T1000 (cell line): ENCODE measurements around the gene PDE8A.
"Not testable (repeated sequence)": the region's sequence is repeated elsewhere in the genome, so short reads cannot be mapped to it uniquely, and the experiment has no call there.

Experiments
- DNase-seq: peaks from one replicate; lab custom pipeline; 2025; ENCODE audit warnings: mixed read lengths; lab: John Stamatoyannopoulos, UW

The PDE8A gene

GRCh38 chr15:85131915-85132314, 150.3 kb downstream of the PDE8A start:
- DNase-seq, result no peak

GRCh38 chr15:85133709-85134108, 152.1 kb downstream of the PDE8A start:
- DNase-seq, result no peak

DNA sequence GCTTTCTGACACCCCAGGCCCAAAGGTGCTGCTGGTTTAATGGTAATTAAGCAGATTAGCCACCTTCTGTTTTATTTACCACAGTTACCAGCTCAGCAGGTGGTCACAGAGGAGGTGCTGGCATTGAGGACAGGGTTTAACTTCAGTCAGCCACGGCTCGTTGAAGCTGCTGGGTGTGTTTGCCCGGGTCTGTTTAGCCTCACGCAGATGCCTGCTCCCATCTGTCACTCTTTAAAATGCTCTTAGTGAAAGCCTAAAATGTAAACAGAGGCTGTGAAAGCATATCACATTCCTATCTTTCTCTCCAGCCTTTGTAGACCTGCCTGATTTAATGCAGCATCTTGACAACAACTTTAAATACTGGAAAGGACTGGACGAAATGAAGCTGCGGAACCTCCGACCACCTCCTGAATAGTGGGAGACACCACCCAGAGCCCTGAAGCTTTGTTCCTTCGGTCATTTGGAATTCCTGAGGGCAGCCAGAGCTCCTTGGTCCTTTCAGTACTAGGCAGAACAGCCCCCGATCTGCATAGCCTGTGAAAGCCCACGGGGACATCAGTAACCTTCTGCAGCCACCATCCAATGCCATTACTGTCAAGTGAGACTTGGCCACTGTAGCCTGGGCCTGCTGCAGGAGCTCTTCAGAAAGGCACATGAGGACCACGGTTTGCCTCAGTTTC, 156.0 kb downstream of the PDE8A start:
- DNase-seq, result no peak

DNA sequence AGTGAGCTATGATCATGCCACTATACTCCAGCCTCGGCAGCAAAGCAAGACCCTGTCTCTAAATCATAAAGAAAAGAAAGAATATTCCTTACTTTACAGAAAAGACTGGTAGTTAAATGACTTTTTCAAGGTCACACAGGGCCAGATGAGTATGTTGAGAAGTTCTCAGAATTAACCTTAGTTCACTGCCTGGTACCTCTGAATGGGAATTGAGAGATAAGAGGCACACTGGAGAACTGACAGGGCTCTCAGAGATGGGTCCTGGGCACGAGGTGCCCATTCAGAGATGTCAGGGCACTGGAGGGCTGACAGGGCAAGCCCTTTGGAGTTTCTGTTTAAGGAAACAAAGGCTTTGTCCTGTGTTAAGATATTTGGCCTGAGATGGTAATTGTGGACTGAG, 157.7 kb downstream of the PDE8A start:
- DNase-seq, result no peak

DNA sequence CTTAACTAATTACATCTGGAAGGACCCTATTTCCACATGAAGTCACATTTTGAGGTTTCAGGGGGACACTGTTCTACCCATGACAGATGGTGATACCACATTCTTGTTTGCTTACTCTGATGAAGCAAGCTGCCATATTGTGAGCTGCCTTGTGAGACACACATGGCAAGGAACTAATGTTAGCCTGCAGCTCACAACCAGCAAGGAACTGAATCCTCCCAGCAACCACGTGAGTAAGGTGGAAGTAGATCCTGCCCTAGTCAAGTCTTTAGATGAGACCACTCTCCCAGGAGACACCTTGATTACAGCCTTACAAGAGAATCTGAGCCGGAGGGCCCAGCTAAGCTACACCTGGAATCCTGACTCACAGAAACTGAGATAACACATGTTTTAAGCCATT, 160.1 kb downstream of the PDE8A start:
- DNase-seq, result no peak

GRCh38 chr15:85142312-85142711, 160.7 kb downstream of the PDE8A start:
- DNase-seq, result no peak

- DNase-seq, result no peak
Observed at GRCh38 chr15:85149465-85150129, 167.9 kb downstream of the PDE8A start.

DNA sequence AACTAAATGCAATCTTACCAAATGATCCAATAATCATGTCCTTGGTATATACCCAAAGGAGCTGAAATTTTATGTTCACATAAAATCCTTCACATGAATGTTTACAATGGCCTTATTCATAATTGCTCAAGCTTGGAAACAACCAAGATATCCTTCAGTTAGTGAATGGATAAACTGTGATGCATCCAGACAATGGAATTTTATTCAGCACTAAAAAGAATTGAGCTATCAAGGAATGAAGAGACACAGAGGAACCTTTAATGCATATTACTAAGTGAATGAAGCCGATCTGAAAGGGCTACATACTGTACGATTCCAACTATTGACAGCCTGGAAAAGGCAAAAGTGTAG, 168.4 kb downstream of the PDE8A start:
- no peak for DNase-seq

GRCh38 chr15:85151145-85151544, 169.5 kb downstream of the PDE8A start:
- DNase-seq, result no peak

DNA sequence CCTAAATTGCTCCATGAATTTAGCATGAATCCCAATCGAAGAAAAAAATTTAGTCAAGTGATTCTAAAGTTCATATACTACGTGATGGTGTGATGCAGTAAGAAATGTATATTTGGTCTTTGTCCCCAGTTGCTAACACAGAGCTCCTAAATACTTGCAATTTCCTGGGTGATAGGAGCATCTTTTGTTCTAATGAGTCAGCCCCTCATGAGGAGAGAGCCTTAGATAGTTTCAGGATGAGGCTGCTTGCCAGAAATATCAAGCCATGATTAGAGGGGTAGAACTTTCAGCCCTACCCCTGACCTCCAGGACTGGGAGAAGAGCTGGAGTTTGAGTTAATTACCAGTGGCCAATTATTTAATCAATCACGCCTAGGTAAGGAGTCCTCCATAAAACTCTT, 170.2 kb downstream of the PDE8A start:
- DNase-seq, result no peak

DNA sequence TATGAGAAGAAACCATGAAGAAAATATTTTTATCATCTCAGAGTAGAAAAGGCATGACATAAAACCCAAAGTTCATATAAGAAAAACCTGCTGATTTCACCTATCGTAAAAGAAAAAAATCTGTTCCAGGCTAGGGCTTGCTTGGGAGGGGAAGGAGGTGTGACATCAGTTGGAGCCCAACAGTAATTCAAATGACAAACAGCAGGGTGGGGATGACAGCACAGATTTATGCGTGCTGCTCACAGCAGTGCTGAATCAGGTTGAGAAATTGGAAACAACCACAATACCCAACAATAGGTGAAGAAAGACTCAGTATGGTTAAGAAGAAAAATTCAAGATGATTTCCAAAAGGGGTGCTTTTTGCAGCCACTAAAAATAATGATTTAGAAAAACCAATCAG, 172.4 kb downstream of the PDE8A start:
- no peak for DNase-seq

- DNase-seq, result no peak
Observed at GRCh38 chr15:85155360-85155759, 173.7 kb downstream of the PDE8A start.

DNA sequence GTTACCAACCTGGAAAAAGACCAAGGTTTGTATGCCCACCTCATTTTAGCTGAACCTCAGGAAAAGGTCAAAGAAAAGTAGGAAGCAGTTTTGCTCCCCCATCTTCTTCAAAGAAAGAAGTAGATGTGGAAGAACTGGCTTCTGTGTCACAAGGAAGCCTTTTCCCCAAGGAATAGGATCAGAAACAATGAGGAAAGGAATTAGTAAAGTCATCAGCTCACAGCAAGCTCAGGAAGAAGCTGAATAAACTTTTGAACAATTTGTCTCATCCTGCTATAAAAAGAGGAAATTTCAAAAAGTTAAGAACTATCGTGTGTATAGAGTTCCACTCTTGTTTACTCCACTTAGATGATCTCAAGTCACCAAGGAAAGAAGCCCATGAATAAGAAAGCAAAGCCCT, 174.2 kb downstream of the PDE8A start:
- DNase-seq, result no peak

- no peak for DNase-seq
Observed at GRCh38 chr15:85157344-85157743, 175.7 kb downstream of the PDE8A start.

DNA sequence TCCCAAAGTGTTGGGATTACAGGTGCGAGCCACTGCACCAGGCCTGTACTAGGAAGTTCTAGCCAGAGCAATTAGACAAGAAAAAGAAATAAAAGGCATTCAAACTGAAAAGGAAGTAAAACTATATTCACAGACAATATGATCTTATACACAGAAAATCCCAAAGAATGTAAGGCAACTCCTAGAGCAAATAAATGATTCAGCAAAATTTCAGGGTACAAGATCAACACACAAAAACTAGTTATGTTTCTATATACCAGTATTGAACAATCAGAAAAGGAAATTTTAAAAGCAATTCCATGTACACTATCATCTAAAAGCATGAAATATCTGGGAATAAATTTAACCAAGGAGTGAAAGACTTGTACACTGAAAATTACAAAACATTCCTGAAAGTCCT, 180.6 kb downstream of the PDE8A start:
- no peak for DNase-seq

DNA sequence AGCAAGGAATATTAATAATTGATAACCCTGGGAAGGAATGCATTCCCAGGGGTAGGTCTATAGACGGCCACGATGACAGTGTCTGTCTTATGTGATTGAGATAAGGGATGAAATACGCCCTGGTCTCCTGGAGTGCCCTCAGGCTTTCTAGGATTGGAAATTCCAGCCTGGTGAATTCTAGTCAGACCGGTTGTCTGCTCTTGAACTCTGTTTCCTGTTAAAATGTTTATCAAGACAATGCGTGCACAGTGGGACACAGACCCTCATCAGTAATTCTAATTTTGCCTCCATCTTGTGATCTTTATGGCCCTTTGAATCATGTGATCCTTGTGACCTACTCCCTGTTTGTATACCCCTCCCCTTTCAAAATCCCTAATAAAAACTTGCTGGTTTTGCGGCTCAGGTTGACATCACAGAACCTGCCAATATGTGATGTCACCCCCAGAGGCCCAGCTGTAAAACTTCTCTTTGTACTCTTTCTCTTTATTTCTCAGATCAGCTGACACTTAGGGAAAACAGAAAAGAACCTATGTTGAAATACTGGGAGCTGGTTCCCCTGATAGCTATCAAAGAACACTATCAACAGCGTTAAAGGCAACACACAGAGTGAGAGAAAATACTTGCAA, 183.3 kb downstream of the PDE8A start:
- DNase-seq, result no peak

DNA sequence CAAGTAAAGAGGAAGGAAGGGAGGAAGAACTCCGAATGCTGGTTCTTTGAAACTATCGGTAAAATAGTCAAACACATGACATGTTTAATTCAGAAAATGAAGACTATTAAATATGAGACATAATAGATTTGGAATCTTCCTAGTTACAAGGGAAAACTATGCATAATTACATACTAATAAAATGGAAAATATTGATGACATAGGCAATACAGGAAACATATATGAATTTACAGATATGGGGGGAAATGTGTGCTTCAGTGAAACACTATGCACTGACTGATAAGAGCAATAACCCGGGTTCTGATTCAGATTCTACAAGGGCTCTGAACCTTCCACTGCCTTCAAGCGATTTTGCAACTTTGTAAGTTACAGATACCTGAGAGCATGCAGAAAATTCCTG, 185.9 kb downstream of the PDE8A start:
- DNase-seq, result no peak

GRCh38 chr15:85168642-85169173, 187.1 kb downstream of the PDE8A start:
- no peak for DNase-seq

- DNase-seq, result no peak
Observed at GRCh38 chr15:85171736-85172135, 190.1 kb downstream of the PDE8A start.

- DNase-seq, result no peak
Observed at GRCh38 chr15:85172846-85173490, 191.3 kb downstream of the PDE8A start.

- not testable (repeated sequence) for DNase-seq
Observed at GRCh38 chr15:85173630-85174029, 192.0 kb downstream of the PDE8A start.

DNA sequence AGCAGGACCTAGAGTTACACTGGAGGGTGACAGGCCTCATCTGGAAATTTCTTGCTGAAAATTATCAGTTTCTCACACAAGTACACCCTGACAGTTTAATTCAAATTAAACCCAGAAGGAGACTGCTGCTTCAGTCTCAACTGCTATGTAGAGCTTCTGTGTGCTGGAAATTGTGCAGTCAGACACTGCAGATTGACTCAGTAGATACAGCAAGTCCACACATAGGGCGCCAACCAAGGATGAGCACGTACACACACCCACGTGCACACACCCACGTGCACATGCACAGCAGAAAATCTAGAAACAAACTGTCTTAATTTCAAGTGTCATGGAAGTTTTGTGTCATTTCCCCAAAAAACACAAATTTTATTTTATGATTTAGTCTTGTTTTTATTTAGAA, 192.9 kb downstream of the PDE8A start:
- no peak for DNase-seq

DNA sequence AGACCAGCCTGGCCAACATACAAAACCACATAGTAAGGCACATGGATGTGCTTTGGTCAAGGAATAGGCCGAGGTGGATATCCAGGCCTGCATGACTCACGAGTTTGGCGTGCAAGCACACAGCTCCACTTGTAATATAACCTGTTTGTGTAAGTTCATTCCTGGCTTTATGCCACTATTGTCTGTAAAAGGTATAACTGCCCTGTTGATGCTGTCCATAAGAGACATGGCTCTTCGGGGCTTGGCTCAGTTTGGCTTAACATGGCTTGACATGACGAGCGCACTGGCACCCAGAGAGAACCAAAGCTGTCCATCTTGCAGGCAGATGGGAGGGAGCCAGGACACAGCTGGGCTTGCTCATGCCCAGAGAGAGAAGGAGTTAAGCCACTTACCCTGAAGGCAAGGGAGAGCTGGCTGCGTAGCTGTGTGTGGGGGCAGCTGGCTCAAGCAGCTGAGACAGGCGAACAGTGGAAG, 195.4 kb downstream of the PDE8A start:
- not testable (repeated sequence) for DNase-seq
